H4 (cell line): ENCODE results near the gene ATG4C. TPM values are rescaled to one million over a fixed set of nuclear protein-coding genes. Genes with fewer than 3 reads are reported as not detected.

Source experiments
- DNase-seq: peaks from one replicate; pipeline ENCODE4 v3.0.0-alpha.2; 2015; ENCODE audit warnings: low spot score
- total RNA-seq: library from RNA; depleted of rRNA; stranded (reverse); fragments of >200 nt; shearing (Covaris generic); gene quantifications from 2 replicates; pipeline ENCODE4 v1.2.3, GENCODE V29; 2014

ATG4C gene
- total RNA-seq, 1 experiment from 2014 or later: 14.1 TPM

GRCh38 chr1:62840555-62840954 lies 56.6 kb downstream of the ATG4C start:
- DNase-seq: no peak

GRCh38 chr1:62841587-62842169 lies 57.7 kb downstream of the ATG4C start:
- peak; percentile 60 for DNase-seq

- no peak for DNase-seq
Observed at GRCh38 chr1:62844030-62844429, 60.1 kb downstream of the ATG4C start.

GRCh38 chr1:62849031-62849430 lies 65.1 kb downstream of the ATG4C start:
- DNase-seq: peak; percentile 31

GRCh38 chr1:62852253-62852652 lies 68.3 kb downstream of the ATG4C start:
- no peak for DNase-seq

GRCh38 chr1:62856960-62857359 lies 73.0 kb downstream of the ATG4C start:
- DNase-seq: no peak

GRCh38 chr1:62869217-62869754 lies 85.4 kb downstream of the ATG4C start:
- no peak for DNase-seq

GRCh38 chr1:62870148-62870547 lies 86.2 kb downstream of the ATG4C start:
- DNase-seq: no peak

GRCh38 chr1:62875676-62876075 lies 91.7 kb downstream of the ATG4C start:
- no peak for DNase-seq

GRCh38 chr1:62876535-62876934 lies 92.6 kb downstream of the ATG4C start:
- DNase-seq: no peak

- no peak for DNase-seq
Observed at GRCh38 chr1:62877579-62877978, 93.6 kb downstream of the ATG4C start.

GRCh38 chr1:62879962-62880361 lies 96.0 kb downstream of the ATG4C start:
- no peak for DNase-seq

- no peak for DNase-seq
Observed at GRCh38 chr1:62882201-62883104, 98.5 kb downstream of the ATG4C start.

GRCh38 chr1:62884156-62884740 lies 100.3 kb downstream of the ATG4C start:
- DNase-seq: no peak

GRCh38 chr1:62887799-62888507 lies 104.0 kb downstream of the ATG4C start:
- DNase-seq: no peak

GRCh38 chr1:62891956-62892562 lies 108.1 kb downstream of the ATG4C start:
- DNase-seq: peak; percentile 58

GRCh38 chr1:62897788-62898187 lies 113.9 kb downstream of the ATG4C start:
- DNase-seq: no peak

- no peak for DNase-seq
Observed at GRCh38 chr1:62900566-62900965, 116.6 kb downstream of the ATG4C start.

- DNase-seq: no peak
Observed at GRCh38 chr1:62901650-62902049, 117.7 kb downstream of the ATG4C start.

- no peak for DNase-seq
Observed at GRCh38 chr1:62903522-62903921, 119.6 kb downstream of the ATG4C start.
